Measurements from ENCODE around the gene ALX4. TPM values are rescaled to one million over a fixed set of nuclear protein-coding genes. Genes with fewer than 3 reads are reported as not detected.

Gene ALX4
- total RNA-seq, 4 donors from 2014 or later: 0.09 to 0.32 (median 0.13) TPM; not detected in 1

DNA sequence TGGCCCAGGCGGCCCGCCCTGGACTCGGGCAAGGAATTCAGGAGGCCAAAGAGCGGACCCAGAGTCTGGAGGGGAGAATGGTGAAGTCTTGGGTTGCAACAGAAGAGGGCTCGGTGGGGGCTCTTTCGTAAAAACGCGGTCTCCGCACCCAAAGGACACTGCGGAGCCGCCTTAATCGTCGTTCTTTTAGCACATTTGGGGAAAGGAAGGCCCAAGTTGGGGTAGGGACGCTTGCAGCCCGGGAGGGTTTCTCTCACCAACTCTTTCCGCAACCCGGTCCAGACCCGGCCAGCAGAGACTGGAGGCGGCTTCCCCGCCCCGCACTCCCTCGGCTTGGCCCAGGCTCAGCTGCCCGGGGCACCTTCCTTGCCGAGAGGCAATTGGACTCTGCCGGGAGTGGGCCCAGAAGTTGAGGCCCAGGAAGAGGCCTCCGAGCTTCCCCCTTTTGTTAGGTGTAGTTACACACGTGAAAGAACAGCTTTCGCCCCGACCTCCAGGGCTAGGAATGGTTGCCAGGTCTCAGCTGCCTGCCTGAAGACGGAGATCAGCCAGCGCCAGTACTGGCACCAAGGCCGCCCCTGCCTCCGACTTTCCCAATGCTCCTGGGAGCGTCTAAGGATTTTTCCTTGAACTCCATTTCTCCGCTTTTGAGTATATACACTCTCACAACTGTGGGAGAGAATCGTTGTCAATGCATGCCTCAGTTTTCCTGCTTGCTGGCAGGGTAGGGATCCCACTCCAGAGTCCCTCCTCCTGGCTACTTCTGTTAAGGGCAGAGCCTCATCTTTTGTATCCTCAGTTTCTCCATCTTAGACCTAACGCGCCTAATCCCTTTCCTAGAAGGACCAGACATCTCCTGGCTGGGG is 3.7 kb downstream of the ALX4 start:
- no peak for DNase-seq (ENCODE audit: low spot score)
- no peak for ATAC-seq (ENCODE audit: low FRiP score)
- TF ChIP-seq, protein P1, sequence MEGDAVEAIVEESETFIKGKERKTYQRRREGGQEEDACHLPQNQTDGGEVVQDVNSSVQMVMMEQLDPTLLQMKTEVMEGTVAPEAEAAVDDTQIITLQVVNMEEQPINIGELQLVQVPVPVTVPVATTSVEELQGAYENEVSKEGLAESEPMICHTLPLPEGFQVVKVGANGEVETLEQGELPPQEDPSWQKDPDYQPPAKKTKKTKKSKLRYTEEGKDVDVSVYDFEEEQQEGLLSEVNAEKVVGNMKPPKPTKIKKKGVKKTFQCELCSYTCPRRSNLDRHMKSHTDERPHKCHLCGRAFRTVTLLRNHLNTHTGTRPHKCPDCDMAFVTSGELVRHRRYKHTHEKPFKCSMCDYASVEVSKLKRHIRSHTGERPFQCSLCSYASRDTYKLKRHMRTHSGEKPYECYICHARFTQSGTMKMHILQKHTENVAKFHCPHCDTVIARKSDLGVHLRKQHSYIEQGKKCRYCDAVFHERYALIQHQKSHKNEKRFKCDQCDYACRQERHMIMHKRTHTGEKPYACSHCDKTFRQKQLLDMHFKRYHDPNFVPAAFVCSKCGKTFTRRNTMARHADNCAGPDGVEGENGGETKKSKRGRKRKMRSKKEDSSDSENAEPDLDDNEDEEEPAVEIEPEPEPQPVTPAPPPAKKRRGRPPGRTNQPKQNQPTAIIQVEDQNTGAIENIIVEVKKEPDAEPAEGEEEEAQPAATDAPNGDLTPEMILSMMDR (IDR thresholded peaks at IDR 0.05): no peak

DNA sequence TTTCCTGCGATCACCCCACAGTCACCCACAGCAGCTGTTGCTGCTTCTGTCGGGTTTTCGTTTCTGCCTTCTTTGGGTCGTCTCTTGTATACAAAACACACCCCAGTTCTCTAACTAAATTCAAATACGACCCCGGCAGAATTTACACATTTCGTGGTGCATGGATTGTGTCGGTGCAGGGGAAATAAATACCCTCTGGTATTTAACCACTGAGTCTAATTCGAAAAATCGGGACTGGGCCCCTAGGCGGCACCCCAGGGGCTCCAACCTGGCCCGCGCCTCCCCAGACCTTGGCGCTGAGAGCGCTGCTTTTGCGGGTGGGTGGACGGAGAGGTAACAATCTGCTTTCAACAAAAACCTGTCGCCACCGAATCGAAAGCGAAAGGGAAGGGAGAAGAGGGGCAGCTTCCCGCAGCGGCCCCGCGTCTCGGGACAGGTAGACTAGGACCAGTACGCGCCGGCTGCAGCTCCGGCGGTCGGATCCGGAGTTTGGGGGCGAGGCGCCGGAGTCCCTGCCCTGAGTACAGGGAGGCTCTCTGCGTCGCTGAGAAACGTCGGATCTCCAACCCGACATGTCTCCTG is 4.4 kb downstream of the ALX4 start:
- ATAC-seq (ENCODE audit: low FRiP score): no peak
- no peak for DNase-seq (ENCODE audit: low spot score)
- TF ChIP-seq, protein P1 (IDR thresholded peaks at IDR 0.05): no peak

DNA sequence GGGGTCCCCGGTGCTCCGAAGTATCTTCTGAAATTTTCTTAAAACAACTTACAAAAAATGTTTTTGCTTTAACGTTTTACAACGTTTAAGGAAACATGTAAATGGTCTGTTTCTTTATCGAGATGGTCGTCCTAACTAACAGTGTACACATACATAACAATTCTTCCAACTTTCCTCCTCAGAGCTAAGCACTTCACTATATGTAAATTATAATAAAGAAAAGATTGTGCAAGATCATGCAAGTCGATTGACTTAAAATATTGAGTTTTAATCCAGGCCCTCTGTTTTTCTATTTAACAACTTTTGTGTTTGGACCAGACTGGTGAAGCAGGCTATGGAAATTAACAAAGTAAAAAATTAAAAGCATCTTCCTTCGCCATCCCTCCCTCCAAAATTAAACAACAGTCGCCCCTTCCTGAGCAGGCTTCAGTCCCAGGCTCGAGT is 4.9 kb downstream of the ALX4 start:
- TF ChIP-seq, protein P1 (IDR thresholded peaks at IDR 0.05): no peak
- ATAC-seq (ENCODE audit: low FRiP score) (no peak), DNase-seq (ENCODE audit: low spot score) (no peak)

DNA sequence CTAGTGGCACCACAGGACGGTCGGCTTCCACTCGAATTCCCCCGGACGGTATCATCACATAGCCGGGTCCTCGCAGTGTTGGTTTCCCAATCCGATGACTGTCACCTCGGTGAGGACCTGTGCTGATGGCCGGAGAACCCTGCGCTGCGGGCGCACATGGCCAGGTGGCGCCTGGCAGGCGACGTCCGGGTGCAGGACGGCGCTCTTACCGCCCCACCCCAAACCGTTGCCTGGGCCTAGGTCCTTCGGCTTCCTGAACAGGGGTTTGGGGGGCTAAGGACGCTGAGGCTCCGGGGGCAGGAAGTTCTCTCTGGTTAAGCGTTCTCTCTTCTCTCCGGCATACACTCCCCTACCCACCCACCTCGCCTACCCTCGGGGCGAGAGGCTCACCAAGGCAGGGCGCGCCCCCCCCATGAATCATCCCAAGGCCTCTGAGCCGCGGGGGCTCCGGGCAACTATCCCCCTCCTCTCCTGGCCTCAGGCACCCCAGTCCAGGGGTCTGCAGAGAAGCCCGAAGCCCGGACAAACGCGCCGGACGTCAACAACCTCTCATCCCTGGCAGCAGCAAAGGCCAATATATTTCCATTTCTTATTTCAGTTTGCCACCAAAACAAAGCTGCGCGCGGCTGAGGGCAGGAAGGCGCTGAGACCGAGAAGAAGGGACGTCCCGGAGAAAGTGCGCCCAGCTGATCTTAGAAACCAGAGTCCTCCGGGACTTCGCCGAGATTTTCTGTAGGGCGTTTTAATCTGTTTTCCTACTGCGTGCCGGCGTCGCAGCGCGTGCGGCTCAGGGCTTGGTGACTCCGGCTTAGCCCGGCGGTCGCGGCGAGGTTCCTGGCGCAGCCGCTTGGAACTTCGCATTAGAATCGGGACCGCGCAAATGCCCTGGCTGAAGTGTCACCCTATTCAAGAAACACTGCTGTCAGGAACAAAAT is 5.6 kb downstream of the ALX4 start:
- no peak for DNase-seq (ENCODE audit: low spot score)
- ATAC-seq (ENCODE audit: low FRiP score): no peak
- TF ChIP-seq, protein P1 (IDR thresholded peaks at IDR 0.05): no peak

DNA sequence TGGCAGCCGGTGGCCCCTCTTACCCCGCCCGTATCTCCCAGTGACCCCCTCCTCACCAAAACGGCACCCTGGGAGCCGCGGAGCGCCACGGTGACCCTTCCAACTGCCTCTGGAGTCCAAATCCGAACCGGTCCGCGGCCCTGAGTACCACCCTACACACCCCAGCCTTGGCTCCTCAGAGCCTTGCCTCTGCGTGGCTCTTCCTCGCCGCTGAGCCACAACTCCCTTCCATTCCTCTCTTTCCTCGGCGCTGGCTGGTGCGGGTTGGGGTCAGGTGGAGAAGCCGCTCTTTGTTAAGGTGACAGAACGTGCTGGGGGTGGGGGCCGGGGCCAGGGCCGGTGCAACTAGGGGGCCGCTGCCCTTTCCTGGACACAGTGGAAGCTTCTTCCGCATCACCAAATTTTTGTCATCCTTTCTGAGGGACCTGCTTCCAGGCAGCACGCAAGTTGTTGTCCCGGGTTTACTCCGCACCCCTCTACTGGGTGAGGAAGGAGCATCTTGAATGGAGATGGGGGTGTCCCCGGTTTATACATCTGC is 6.5 kb downstream of the ALX4 start:
- no peak for ATAC-seq (ENCODE audit: low FRiP score)
- no peak for DNase-seq (ENCODE audit: low spot score)
- TF ChIP-seq, protein P1 (IDR thresholded peaks at IDR 0.05): no peak

DNA sequence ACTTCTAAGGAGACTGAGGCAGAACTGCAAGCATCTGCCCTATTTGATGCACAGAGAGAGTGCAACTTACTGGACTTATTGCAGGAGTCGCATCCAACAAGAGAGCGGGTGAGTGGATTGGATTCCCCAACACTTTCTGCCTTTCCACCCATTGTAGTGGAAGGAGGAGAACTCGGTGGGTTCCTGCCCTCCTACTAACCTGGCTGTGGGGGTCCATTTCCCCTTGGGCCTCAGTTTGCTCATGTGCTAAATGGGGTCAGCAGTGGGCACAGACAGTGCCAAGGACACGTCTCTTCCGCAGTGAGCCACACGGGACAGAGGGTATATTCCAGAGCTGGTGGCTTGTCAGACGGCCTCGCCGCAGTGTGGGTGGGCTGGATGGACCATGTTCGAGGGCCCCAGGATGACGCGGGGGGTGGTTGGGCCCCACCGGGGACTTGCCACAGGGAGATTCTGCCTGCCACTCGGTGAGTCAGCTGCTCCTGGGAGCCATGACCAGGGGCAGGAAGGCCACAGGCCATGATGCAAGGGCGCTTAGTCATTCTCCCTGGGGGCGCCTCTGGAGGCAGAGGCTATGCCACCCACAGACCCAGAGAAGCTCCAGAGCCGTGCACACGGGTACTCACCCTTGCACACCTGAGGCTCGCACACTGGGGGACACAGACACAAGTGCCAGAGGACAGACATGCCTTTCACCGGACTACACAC is 8.2 kb downstream of the ALX4 start:
- ATAC-seq (ENCODE audit: low FRiP score): no peak
- TF ChIP-seq, protein P1 (IDR thresholded peaks at IDR 0.05): no peak
- no peak for DNase-seq (ENCODE audit: low spot score)
